HepG2 (cell line): ENCODE data around the gene GPR6. TPM values are rescaled to one million over a fixed set of nuclear protein-coding genes. Genes with fewer than 3 reads are reported as not detected.

Source experiments
- ATAC-seq: fragments of 200-7000 bp; cut with Tn5 transposase; 3 replicates; pipeline ENCODE4 v1.9.1; 2020; ENCODE audit warnings: mild to moderate bottlenecking, moderate library complexity
- BruUV-seq: library from RNA; stranded (reverse); fragments of 400-500 nt; replicated peaks from 2 replicates; lab custom pipeline; 2021; lab: Mats Ljungman, UMichigan
- CTCF ChIA-PET: fragments of 300-600 bp; formaldehyde crosslinking; extraction: SDS; loops from one replicate; lab custom pipeline; 2021; ENCODE audit warnings: low total read pairs, inconsistent platforms, low intra/inter-chr PET ratio; lab: Yijun Ruan, JAX
- POLR2A ChIA-PET: fragments of 350-600 bp; sonication (Branson Sonifier 250); formaldehyde crosslinking; loops from one replicate; lab custom pipeline; 2020; ENCODE audit warnings: antibody characterized with exemption, inconsistent platforms; lab: Yijun Ruan, JAX
- DNase-seq: peaks from one replicate; pipeline ENCODE4 v3.0.0-alpha.2; 2015; ENCODE audit warnings: low spot score
- FAIRE-seq: peaks from 3 replicates; lab custom pipeline; 2011; peaks lifted over from hg19 to GRCh38; lab: Jason Lieb, UNC
- H2AFZ ChIP-seq: one replicate; pipeline ENCODE4 v1.6.1; 2011; ENCODE audit warnings: low read length, inconsistent platforms
- H3K27ac ChIP-seq: fragments of 300-600 bp; 3 replicates; pipeline ENCODE4 v1.8.0; 2011; ENCODE audit warnings: mixed run types, mild to moderate bottlenecking, mixed read lengths, low read length, inconsistent platforms; ENCODE audit not compliant: insufficient read depth; ENCODE audit errors: extremely low read length
- H3K27me3 ChIP-seq, 2 experiments: fragments of 200-600 bp in 1 of 2; 2 replicates in 1 of 2; 3 replicates in 1 of 2; pipeline versions ENCODE4 v1.6.0 to v1.8.0; 2011; ENCODE audit warnings: low read length in 2 of 2, mild to moderate bottlenecking in 2 of 2, moderate library complexity in 2 of 2, inconsistent platforms in 1 of 2; ENCODE audit not compliant: insufficient read depth in 2 of 2, control insufficient read depth in 1 of 2
- H3K36me3 ChIP-seq, 2 experiments: fragments of 200-600 bp in 1 of 2; replicated peaks in 1 of 2; 2 replicates in 1 of 2; 3 replicates in 1 of 2; pipeline versions ENCODE4 v1.5.1 to v1.8.0; 2011; ENCODE audit warnings: low read length in 2 of 2, inconsistent platforms in 1 of 2; ENCODE audit not compliant: insufficient read depth in 2 of 2, control insufficient read depth in 1 of 2
- H3K4me1 ChIP-seq: 2 replicates; pipeline ENCODE4 v1.5.1; 2012; ENCODE audit warnings: low read length, inconsistent platforms; ENCODE audit not compliant: insufficient read depth
- H3K4me2 ChIP-seq: 2 replicates; pipeline ENCODE4 v1.6.0; 2011; ENCODE audit warnings: low read depth, low read length, inconsistent platforms
- H3K4me3 ChIP-seq, 3 experiments: fragments of 200-600 bp in 1 of 3; sonication (generic), shearing (Covaris generic) in 1 of 3; replicated peaks in 1 of 3; 2 replicates each; pipeline ENCODE4 v1.5.1; 2011 to 2016; ENCODE audit warnings: low read length in 3 of 3, inconsistent platforms in 2 of 3, low read depth in 2 of 3, mild to moderate bottlenecking in 2 of 3, control low read depth in 1 of 3, mixed read lengths in 1 of 3; ENCODE audit not compliant: insufficient read depth in 1 of 3
- H3K79me2 ChIP-seq: one replicate; pipeline ENCODE4 v1.6.1; 2011; ENCODE audit warnings: low read length, inconsistent platforms; ENCODE audit not compliant: insufficient read depth
- H3K9ac ChIP-seq: 2 replicates; pipeline ENCODE4 v1.6.0; 2011; ENCODE audit warnings: mild to moderate bottlenecking, low read depth, low read length, inconsistent platforms; ENCODE audit not compliant: insufficient read depth
- H3K9me3 ChIP-seq: 2 replicates; pipeline ENCODE4 v1.5.1; 2012; ENCODE audit warnings: mild to moderate bottlenecking, low read length
- H4K20me1 ChIP-seq: 2 replicates; pipeline ENCODE4 v1.6.0; 2011; ENCODE audit warnings: inconsistent platforms, mild to moderate bottlenecking, low read length, moderate library complexity; ENCODE audit not compliant: insufficient read depth
- CCAR2 ChIP-seq: fragments of 200-400 bp; formaldehyde crosslinking; optimal IDR thresholded peaks from 2 replicates; pipeline ENCODE3; 2018; ENCODE audit warnings: low read depth, mild to moderate bottlenecking, low read length, moderate library complexity
- HMGA1 ChIP-seq: sonication (generic); formaldehyde crosslinking; conservative IDR thresholded peaks from 2 replicates; pipeline ENCODE4 v1.4.0; 2020; ENCODE audit warnings: missing genetic modification reagents
- HOXA9 ChIP-seq: sonication (generic); formaldehyde crosslinking; IDR thresholded peaks from 2 replicates; pipeline ENCODE4 v1.8.1; 2022; ENCODE audit warnings: missing genetic modification reagents, mild to moderate bottlenecking, moderate library complexity, borderline replicate concordance
- JUNB ChIP-seq: sonication (generic); formaldehyde crosslinking; IDR thresholded peaks from 2 replicates; pipeline ENCODE4 v1.8.0; 2022; ENCODE audit warnings: missing genetic modification reagents, mild to moderate bottlenecking, borderline replicate concordance
- MLLT10 ChIP-seq: sonication (generic); formaldehyde crosslinking; IDR thresholded peaks from 2 replicates; pipeline ENCODE4 v1.4.0; 2020; ENCODE audit warnings: missing genetic modification reagents
- NCOA2 ChIP-seq: sonication (generic); formaldehyde crosslinking; IDR thresholded peaks from 2 replicates; pipeline ENCODE4 v1.8.0; 2022; ENCODE audit warnings: inconsistent platforms
- SRY ChIP-seq: sonication (generic); formaldehyde crosslinking; IDR thresholded peaks from 2 replicates; pipeline ENCODE4 v1.8.0; 2022; ENCODE audit warnings: mild to moderate bottlenecking, missing genetic modification reagents
- ZNF331 ChIP-seq: sonication (generic); formaldehyde crosslinking; IDR thresholded peaks from 2 replicates; pipeline ENCODE4 v1.4.0; 2020; ENCODE audit warnings: missing genetic modification reagents
- ZNF660 ChIP-seq: sonication (generic); formaldehyde crosslinking; IDR thresholded peaks from 2 replicates; pipeline ENCODE4 v1.5.1; 2020; ENCODE audit warnings: mild to moderate bottlenecking, low read depth, missing genetic modification reagents, borderline replicate concordance
- WGBS: methylation state at CpG from one replicate; pipeline ENCODE4 v1.1.6; 2017; ENCODE audit warnings: low lambda C conversion rate; 5-methylcytosine and 5-hydroxymethylcytosine counted together
- in situ Hi-C: cut with HindIII; loops from 2 replicates; pipeline ENCODE4 v1.10.0; 2017; ENCODE audit warnings: low pct_unique_long_range_greater_than_20kb; ENCODE audit not compliant: extremely low pct_ligation_motif_present
- intact Hi-C: fragments of 100-400 bp; cut with micrococcal nuclease; formaldehyde crosslinking; loops from one replicate; pipeline ENCODE4 v1.10.0; 2022; ENCODE audit not compliant: unreplicated experiment
- polyA plus RNA-seq, 8 experiments: library from polyadenylated mRNA; depleted of rRNA in 3 of 8; stranded (reverse) in 7 of 8; unstranded in 1 of 8; fragments of >200 nt; fragmentation: Illumina TruSeq in 4 of 8; extraction: Trizol in 4 of 8; gene quantifications; 2 replicates each; pipeline versions ENCODE4 v1.2.1 to v1.2.3, GENCODE V29; 2011 to 2016; ENCODE audit warnings: low read depth in 4 of 8, missing spikeins in 1 of 8, mixed read lengths in 1 of 8; ENCODE audit not compliant: insufficient read depth in 1 of 8
- total RNA-seq, 5 experiments: library from RNA; depleted of rRNA; stranded (reverse); fragments of >200 nt; fragmentation: Illumina TruSeq; extraction: Trizol; gene quantifications; 2 replicates each; pipeline ENCODE4 v1.2.3, GENCODE V29; 2016; ENCODE audit warnings: low read depth in 1 of 5
- TF ChIP-seq, protein P1 (sequence below): sonication (generic); formaldehyde crosslinking; IDR thresholded peaks from 2 replicates; pipeline ENCODE4 v1.4.0; 2020; ENCODE audit warnings: missing genetic modification reagents
- TF ChIP-seq, protein P2 (sequence below), 2 experiments: sonication (generic) in 1 of 2; formaldehyde crosslinking in 1 of 2; IDR thresholded peaks; 2 replicates each; pipeline versions ENCODE4 v1.5.1 to v1.6.1; 2011 to 2020; ENCODE audit warnings: borderline replicate concordance in 1 of 2, low read depth in 1 of 2, low read length in 1 of 2, mild to moderate bottlenecking in 1 of 2, missing genetic modification reagents in 1 of 2, moderate library complexity in 1 of 2
- TF ChIP-seq, protein P3 (sequence below): IDR thresholded peaks from 2 replicates; pipeline ENCODE4 v1.6.1; 2016; ENCODE audit warnings: control low read depth

The GPR6 gene
- total and polyA plus RNA-seq, 2 of the 13 experiments (the other 11 are each of a cell fraction or from before 2014, with no cell fraction given) = not detected

DNA sequence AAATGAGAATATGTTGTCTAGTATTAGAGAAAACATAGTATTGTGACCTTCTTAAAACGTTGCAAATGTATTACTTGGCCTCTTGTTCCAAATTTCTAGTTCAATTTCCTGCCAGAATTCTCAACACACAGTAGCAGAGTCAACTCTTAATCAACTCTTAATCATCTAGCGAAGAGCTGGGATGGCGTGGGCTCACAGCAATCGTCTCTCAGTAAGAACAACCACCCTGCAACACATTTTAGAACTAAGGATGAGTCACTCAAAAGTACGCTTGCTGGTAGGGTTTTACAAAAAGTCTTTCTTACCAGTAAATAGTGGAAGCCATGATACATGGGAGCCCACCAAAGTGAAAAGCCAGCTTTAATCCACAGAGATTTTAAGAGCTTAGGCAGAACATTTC is 24.6 kb downstream of the GPR6 start:
- Histone ChIP-seq H3K4me3 (no peak overlapping the region), H2AFZ (no peak overlapping the region), H3K79me2 (no peaks in the 10 kb centered on the region), H3K36me3 (no peaks in the 10 kb centered on the region), H3K27me3 (no peaks in the 10 kb centered on the region), H3K4me2 (no peak overlapping the region), H4K20me1 (no peaks in the 10 kb centered on the region), H3K4me1 (no peaks in the 10 kb centered on the region), H3K9ac (no peak overlapping the region), H3K27ac (no peak overlapping the region), H3K9me3 (no peaks in the 10 kb centered on the region)
- DNase-seq (no peak), FAIRE-seq (no peak), ATAC-seq (no peak)
- in situ Hi-C loops (no loop called here), intact Hi-C loops (no loop called here)
- CTCF ChIA-PET = no interaction called here
- POLR2A ChIA-PET = no interaction called here
- no TSS peak for BruUV-seq
- WGBS = 11% methylated on average over 5 of the region's 5 CpGs
- no peak for TF ChIP-seq JUNB (CRISPR knock-in tag)
- no peak for TF ChIP-seq ZNF660
- no peak for TF ChIP-seq HMGA1
- TF ChIP-seq CCAR2 = no peak

DNA sequence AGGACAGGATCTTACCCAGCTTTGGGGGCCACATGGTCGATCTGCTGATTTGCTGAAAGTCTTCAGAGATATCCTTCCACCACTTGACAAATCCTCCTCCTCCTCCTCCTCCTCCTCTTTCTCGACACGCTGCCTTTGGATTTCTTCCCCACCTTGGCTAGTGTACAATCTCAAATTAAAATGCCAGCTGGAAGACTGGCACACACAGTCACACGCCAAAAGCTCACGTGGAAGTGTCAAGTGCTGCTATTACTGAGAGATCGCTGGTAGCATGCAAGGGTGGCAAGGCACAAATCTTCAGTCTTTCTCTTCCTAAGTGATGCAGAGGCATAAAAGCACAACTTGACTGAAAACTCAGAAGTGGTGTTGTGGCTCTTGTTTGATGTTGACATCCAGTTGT is 35.3 kb downstream of the GPR6 start:
- no peak overlapping the region for H3K4me3 ChIP-seq
- WGBS = 0% methylated on average over 6 of the region's 6 CpGs
- no peaks in the 10 kb centered on the region for H4K20me1 ChIP-seq
- no peaks in the 10 kb centered on the region for H3K9me3 ChIP-seq
- DNase-seq (no peak), FAIRE-seq (no peak), ATAC-seq (no peak)
- intact Hi-C loops (no loop called here), in situ Hi-C loops (no loop called here)
- no peak overlapping the region for H3K27ac ChIP-seq
- no peak overlapping the region for H3K9ac ChIP-seq
- CTCF ChIA-PET = no interaction called here
- BruUV-seq = no TSS peak
- POLR2A ChIA-PET = no interaction called here
- no peak overlapping the region for H2AFZ ChIP-seq
- no peaks in the 10 kb centered on the region for H3K79me2 ChIP-seq
- TF ChIP-seq, protein P1, sequence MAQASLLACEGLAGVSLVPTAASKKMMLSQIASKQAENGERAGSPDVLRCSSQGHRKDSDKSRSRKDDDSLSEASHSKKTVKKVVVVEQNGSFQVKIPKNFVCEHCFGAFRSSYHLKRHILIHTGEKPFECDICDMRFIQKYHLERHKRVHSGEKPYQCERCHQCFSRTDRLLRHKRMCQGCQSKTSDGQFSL (CRISPR knock-in tag) = no peak
- no peak for TF ChIP-seq ZNF331
- TF ChIP-seq NCOA2 (CRISPR knock-in tag) = no peak
- TF ChIP-seq HOXA9 = no peak
- TF ChIP-seq, protein P2, sequence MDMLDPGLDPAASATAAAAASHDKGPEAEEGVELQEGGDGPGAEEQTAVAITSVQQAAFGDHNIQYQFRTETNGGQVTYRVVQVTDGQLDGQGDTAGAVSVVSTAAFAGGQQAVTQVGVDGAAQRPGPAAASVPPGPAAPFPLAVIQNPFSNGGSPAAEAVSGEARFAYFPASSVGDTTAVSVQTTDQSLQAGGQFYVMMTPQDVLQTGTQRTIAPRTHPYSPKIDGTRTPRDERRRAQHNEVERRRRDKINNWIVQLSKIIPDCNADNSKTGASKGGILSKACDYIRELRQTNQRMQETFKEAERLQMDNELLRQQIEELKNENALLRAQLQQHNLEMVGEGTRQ (IDR thresholded peaks at IDR 0.05; ENCODE audit: low read depth, low read length) = no peak
- TF ChIP-seq, protein P2 (CRISPR knock-in tag; IDR thresholded peaks at IDR 0.05; ENCODE audit: borderline replicate concordance) = no peak
- TF ChIP-seq MLLT10 (CRISPR knock-in tag) = no peak
- TF ChIP-seq, protein P3, sequence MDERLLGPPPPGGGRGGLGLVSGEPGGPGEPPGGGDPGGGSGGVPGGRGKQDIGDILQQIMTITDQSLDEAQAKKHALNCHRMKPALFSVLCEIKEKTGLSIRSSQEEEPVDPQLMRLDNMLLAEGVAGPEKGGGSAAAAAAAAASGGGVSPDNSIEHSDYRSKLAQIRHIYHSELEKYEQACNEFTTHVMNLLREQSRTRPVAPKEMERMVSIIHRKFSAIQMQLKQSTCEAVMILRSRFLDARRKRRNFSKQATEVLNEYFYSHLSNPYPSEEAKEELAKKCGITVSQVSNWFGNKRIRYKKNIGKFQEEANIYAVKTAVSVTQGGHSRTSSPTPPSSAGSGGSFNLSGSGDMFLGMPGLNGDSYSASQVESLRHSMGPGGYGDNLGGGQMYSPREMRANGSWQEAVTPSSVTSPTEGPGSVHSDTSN = no peak
- TF ChIP-seq SRY (CRISPR knock-in tag) = no peak
- no peaks in the 10 kb centered on the region for H3K4me1 ChIP-seq
- H3K36me3 ChIP-seq = no peaks in the 10 kb centered on the region
- H3K4me2 ChIP-seq = no peak overlapping the region
- peaks cover 0 to 16% of the 10 kb centered on the region in 2 experiments; a peak in 2 of 5 replicates for H3K27me3 ChIP-seq
